Stimulated activated CD8-positive, alpha-beta memory T cell treated with anti-CD3 and anti-CD28 coated beads, Interleukin-15, amount 100 ng/mL, for 24 hours (primary cell): Measurements from ENCODE around the gene MTHFD1L.

ENCODE experiments used
- DNase-seq: peaks from one replicate; pipeline ENCODE4 v3.0.0-alpha.2; 2020; ENCODE audit warnings: low read depth

MTHFD1L gene

GRCh38 chr6:150898399-150899170, 33.1 kb downstream of the MTHFD1L start:
- DNase-seq: no peak

GRCh38 chr6:150899231-150899630, 33.7 kb downstream of the MTHFD1L start:
- no peak for DNase-seq

- no peak for DNase-seq
Observed at GRCh38 chr6:150900049-150900448, 34.5 kb downstream of the MTHFD1L start.

- DNase-seq: no peak
Observed at GRCh38 chr6:150902142-150902776, 36.8 kb downstream of the MTHFD1L start.

- DNase-seq: no peak
Observed at GRCh38 chr6:150905769-150906168, 40.3 kb downstream of the MTHFD1L start.

- DNase-seq: no peak
Observed at GRCh38 chr6:150906641-150907326, 41.3 kb downstream of the MTHFD1L start.

- DNase-seq: no peak
Observed at GRCh38 chr6:150907383-150907782, 41.9 kb downstream of the MTHFD1L start.

- DNase-seq: no peak
Observed at GRCh38 chr6:150908901-150909300, 43.4 kb downstream of the MTHFD1L start.

- DNase-seq: no peak
Observed at GRCh38 chr6:150910561-150910960, 45.1 kb downstream of the MTHFD1L start.

GRCh38 chr6:150914372-150914771, 48.9 kb downstream of the MTHFD1L start:
- DNase-seq: no peak

- no peak for DNase-seq
Observed at GRCh38 chr6:150915131-150915879, 49.8 kb downstream of the MTHFD1L start.

GRCh38 chr6:150915880-150916265, 50.4 kb downstream of the MTHFD1L start:
- no peak for DNase-seq

GRCh38 chr6:150919938-150920337, 54.4 kb downstream of the MTHFD1L start:
- DNase-seq: no peak

GRCh38 chr6:150922137-150922536, 56.6 kb downstream of the MTHFD1L start:
- DNase-seq: no peak

GRCh38 chr6:150924808-150925589, 59.5 kb downstream of the MTHFD1L start:
- no peak for DNase-seq

- no peak for DNase-seq
Observed at GRCh38 chr6:150925590-150925928, 60.1 kb downstream of the MTHFD1L start.

GRCh38 chr6:150925976-150926375, 60.5 kb downstream of the MTHFD1L start:
- no peak for DNase-seq

GRCh38 chr6:150928882-150929281, 63.4 kb downstream of the MTHFD1L start:
- DNase-seq: no peak

GRCh38 chr6:150929416-150929815, 63.9 kb downstream of the MTHFD1L start:
- DNase-seq: no peak

- no peak for DNase-seq
Observed at GRCh38 chr6:150930841-150931240, 65.3 kb downstream of the MTHFD1L start.

- DNase-seq: no peak
Observed at GRCh38 chr6:150931405-150931804, 65.9 kb downstream of the MTHFD1L start.

- no peak for DNase-seq
Observed at GRCh38 chr6:150932996-150933395, 67.5 kb downstream of the MTHFD1L start.
